Right lobe of liver (tissue), 4 donors: ENCODE results near the gene ICE2.

Experiments used
- CTCF ChIP-seq, 4 donors: fragments of 200-600 bp in 3 of 4; fragments of 450-650 bp in 1 of 4; IDR thresholded peaks; one replicate each; pipeline versions ENCODE4 v1.5.1 to v1.8.0; 2016 to 2022; ENCODE audit warnings: antibody characterized with exemption in 4 of 4, mild to moderate bottlenecking in 2 of 4
- POLR2A ChIP-seq: fragments of 450-650 bp; IDR thresholded peaks from one replicate; pipeline ENCODE4 v1.6.1; 2017; ENCODE audit warnings: antibody characterized with exemption, mild to moderate bottlenecking
- donor health status: DM: no; HTN: no; CAD: no.
- donor health status: DM: no; HTN: no; CAD: no.
- donor health status: DM: no; HTN: yes; CAD: no.

- no peak for TF ChIP-seq CTCF (IDR thresholded peaks at IDR 0.05)
- no peak for TF ChIP-seq POLR2A
These were observed 39.6 kb upstream of the ICE2 start for GRCh38 chr15:60518511-60518910.
